Measurements from ENCODE around the gene CNFN. TPM values are rescaled to one million over a fixed set of nuclear protein-coding genes. Genes with fewer than 3 reads are reported as not detected.

CNFN gene
- total RNA-seq, 1 experiment from 2014 or later = 4.6 TPM

DNA sequence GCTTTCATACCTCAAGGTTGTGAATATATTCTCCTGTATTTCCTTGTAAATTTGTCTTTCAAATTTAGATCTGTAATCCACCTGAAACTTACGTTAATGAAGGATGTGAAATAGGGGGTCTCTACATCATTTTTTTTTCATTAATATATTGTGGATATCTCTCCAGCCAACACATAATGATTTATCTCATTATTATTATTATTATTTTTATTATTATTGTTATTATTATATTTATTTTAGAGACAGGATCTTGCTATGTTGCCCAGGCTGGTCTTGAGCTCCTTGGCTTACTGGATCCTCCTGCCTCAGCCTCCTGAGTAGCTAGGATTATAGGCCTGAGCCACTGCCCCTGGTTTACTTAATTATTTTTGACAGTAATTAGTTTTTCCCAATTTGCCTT lies 41.4 kb upstream of the CNFN start:
- intact Hi-C loops (cut with micrococcal nuclease; ENCODE audit: unreplicated experiment) (no loop called here), in situ Hi-C loops (cut with HindIII; ENCODE audit: low pct_unique_long_range_greater_than_20kb, low sequenced_read_pairs) (no loop called here)
- BruUV-seq (replicated peaks) = no TSS peak
- CTCF ChIA-PET = no interaction called here
- no peak for DNase-seq (ENCODE audit: low read depth, low spot score)
- TF ChIP-seq, protein P1, sequence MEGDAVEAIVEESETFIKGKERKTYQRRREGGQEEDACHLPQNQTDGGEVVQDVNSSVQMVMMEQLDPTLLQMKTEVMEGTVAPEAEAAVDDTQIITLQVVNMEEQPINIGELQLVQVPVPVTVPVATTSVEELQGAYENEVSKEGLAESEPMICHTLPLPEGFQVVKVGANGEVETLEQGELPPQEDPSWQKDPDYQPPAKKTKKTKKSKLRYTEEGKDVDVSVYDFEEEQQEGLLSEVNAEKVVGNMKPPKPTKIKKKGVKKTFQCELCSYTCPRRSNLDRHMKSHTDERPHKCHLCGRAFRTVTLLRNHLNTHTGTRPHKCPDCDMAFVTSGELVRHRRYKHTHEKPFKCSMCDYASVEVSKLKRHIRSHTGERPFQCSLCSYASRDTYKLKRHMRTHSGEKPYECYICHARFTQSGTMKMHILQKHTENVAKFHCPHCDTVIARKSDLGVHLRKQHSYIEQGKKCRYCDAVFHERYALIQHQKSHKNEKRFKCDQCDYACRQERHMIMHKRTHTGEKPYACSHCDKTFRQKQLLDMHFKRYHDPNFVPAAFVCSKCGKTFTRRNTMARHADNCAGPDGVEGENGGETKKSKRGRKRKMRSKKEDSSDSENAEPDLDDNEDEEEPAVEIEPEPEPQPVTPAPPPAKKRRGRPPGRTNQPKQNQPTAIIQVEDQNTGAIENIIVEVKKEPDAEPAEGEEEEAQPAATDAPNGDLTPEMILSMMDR (IDR thresholded peaks at IDR 0.05) = no peak
- TF ChIP-seq TCF7L2 (IDR thresholded peaks at IDR 0.05; ENCODE audit: low read depth, low read length) (no peak), POLR2AphosphoS5 (IDR thresholded peaks at IDR 0.05; ENCODE audit: low read depth, low read length) (no peak), SIN3A (IDR thresholded peaks at IDR 0.05; ENCODE audit: borderline replicate concordance, insufficient read depth, low read depth, low read length) (no peak)
- TF ChIP-seq, protein P2, sequence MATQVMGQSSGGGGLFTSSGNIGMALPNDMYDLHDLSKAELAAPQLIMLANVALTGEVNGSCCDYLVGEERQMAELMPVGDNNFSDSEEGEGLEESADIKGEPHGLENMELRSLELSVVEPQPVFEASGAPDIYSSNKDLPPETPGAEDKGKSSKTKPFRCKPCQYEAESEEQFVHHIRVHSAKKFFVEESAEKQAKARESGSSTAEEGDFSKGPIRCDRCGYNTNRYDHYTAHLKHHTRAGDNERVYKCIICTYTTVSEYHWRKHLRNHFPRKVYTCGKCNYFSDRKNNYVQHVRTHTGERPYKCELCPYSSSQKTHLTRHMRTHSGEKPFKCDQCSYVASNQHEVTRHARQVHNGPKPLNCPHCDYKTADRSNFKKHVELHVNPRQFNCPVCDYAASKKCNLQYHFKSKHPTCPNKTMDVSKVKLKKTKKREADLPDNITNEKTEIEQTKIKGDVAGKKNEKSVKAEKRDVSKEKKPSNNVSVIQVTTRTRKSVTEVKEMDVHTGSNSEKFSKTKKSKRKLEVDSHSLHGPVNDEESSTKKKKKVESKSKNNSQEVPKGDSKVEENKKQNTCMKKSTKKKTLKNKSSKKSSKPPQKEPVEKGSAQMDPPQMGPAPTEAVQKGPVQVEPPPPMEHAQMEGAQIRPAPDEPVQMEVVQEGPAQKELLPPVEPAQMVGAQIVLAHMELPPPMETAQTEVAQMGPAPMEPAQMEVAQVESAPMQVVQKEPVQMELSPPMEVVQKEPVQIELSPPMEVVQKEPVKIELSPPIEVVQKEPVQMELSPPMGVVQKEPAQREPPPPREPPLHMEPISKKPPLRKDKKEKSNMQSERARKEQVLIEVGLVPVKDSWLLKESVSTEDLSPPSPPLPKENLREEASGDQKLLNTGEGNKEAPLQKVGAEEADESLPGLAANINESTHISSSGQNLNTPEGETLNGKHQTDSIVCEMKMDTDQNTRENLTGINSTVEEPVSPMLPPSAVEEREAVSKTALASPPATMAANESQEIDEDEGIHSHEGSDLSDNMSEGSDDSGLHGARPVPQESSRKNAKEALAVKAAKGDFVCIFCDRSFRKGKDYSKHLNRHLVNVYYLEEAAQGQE (IDR thresholded peaks at IDR 0.05; ENCODE audit: insufficient read depth in 1 of 2, low read depth in 2 of 2, low read length in 1 of 2) = no peak
- POLR2A ChIA-PET = no interaction called here
- Histone ChIP-seq H3K4me1 (ENCODE audit: control insufficient read depth, insufficient read depth, low read length) (no peaks in the 10 kb centered on the region), H3K27me3 (ENCODE audit: control insufficient read depth, insufficient read depth, low read length) (no peaks in the 10 kb centered on the region), H3K27ac (ENCODE audit: low read length) (no peak overlapping the region), H3K36me3 (ENCODE audit: control insufficient read depth, insufficient read depth, low read length) (no peaks in the 10 kb centered on the region), H3K9me3 (ENCODE audit: control insufficient read depth, insufficient read depth, low read depth, low read length) (no peaks in the 10 kb centered on the region), H3K4me3 (ENCODE audit: low read depth in 2 of 2, low read length in 2 of 2) (no peak overlapping the region)
- ATAC-seq = no peak

DNA sequence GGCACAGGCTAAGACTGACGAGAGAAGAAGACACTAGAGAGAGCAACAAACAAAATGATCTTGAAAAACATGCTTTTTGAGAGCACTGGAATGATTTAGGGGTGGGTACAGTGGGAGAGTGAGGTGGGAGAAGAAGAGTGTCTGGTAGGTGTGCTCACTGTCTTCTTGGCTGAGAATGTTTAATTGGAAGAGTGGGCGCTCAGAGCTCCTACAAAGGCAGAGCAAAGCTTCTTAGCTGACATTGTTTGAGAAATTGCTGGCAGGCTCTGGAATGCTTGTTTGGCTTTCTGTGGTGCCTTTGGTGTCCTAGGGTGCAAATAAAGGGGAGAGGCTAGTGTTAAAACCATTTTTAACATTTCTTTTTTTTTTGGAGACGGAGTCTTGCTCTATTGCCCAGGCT lies 38.6 kb upstream of the CNFN start:
- POLR2A ChIA-PET = no interaction called here
- CTCF ChIA-PET = no interaction called here
- H3K36me3 ChIP-seq (ENCODE audit: control insufficient read depth, insufficient read depth, low read length) = no peaks in the 10 kb centered on the region
- no peak overlapping the region for H3K27ac ChIP-seq (ENCODE audit: low read length)
- DNase-seq (ENCODE audit: low read depth, low spot score) (no peak), ATAC-seq (no peak)
- in situ Hi-C loops (cut with HindIII; ENCODE audit: low pct_unique_long_range_greater_than_20kb, low sequenced_read_pairs) = no loop called here
- TF ChIP-seq SIN3A (IDR thresholded peaks at IDR 0.05; ENCODE audit: borderline replicate concordance, insufficient read depth, low read depth, low read length) = no peak
- no peak for TF ChIP-seq TCF7L2 (IDR thresholded peaks at IDR 0.05; ENCODE audit: low read depth, low read length)
- TF ChIP-seq, protein P1 (IDR thresholded peaks at IDR 0.05) = no peak
- TF ChIP-seq, protein P2 (IDR thresholded peaks at IDR 0.05; ENCODE audit: insufficient read depth in 1 of 2, low read depth in 2 of 2, low read length in 1 of 2) = no peak
- TF ChIP-seq POLR2AphosphoS5 (IDR thresholded peaks at IDR 0.05; ENCODE audit: low read depth, low read length) = no peak
- intact Hi-C loops (cut with micrococcal nuclease; ENCODE audit: unreplicated experiment) = loop anchor here (5.0 kb wide), 1 partner anchor 359 kb away; no protein-coding TSS in a partner anchor
- no peak overlapping the region for H3K4me3 ChIP-seq (ENCODE audit: low read depth in 2 of 2, low read length in 2 of 2)
- no peaks in the 10 kb centered on the region for H3K27me3 ChIP-seq (ENCODE audit: control insufficient read depth, insufficient read depth, low read length)
- no peaks in the 10 kb centered on the region for H3K4me1 ChIP-seq (ENCODE audit: control insufficient read depth, insufficient read depth, low read length)
- H3K9me3 ChIP-seq (ENCODE audit: control insufficient read depth, insufficient read depth, low read depth, low read length) = no peaks in the 10 kb centered on the region
- no TSS peak for BruUV-seq (replicated peaks)

Measured in Panc1 (cell line).